H1 (cell line): ENCODE results near the gene COQ5. TPM values are rescaled to one million over a fixed set of nuclear protein-coding genes. Genes with fewer than 3 reads are reported as not detected.

ENCODE experiments used
- CTCF ChIA-PET: fragments of 300-600 bp; sonication (Branson Sonifier 250); formaldehyde crosslinking; loops from one replicate; lab custom pipeline; 2021; ENCODE audit not compliant: partially characterized antibody; lab: Charles Lee
- POLR2A ChIA-PET: fragments of 300-600 bp; sonication (Branson Sonifier 250); formaldehyde crosslinking; loops from one replicate; lab custom pipeline; 2021; ENCODE audit warnings: inconsistent platforms; ENCODE audit not compliant: partially characterized antibody; lab: Charles Lee
- DNase-seq, 2 experiments: peaks; one replicate each; pipeline versions ENCODE4 v3.0.0 to v3.0.0-alpha.2; 2010 to 2022; ENCODE audit warnings: low spot score in 2 of 2, low read depth in 1 of 2, mixed read lengths in 1 of 2
- FAIRE-seq: peaks from 2 replicates; lab custom pipeline; 2011; peaks lifted over from hg19 to GRCh38; lab: Jason Lieb, UNC
- H2AFZ ChIP-seq: 2 replicates; pipeline ENCODE4 v1.8.1; 2012; ENCODE audit warnings: low read length, inconsistent platforms
- H2AK5ac ChIP-seq: 2 replicates; pipeline ENCODE4 v1.6.1; 2013; ENCODE audit warnings: low read depth, low read length
- H2BK120ac ChIP-seq: replicated peaks from 2 replicates; pipeline ENCODE3; 2013; ENCODE audit warnings: low read depth, low read length, inconsistent platforms
- H2BK12ac ChIP-seq: 2 replicates; pipeline ENCODE4 v1.6.1; 2013; ENCODE audit warnings: low read depth, low read length
- H2BK15ac ChIP-seq: 2 replicates; pipeline ENCODE4 v1.6.1; 2013; ENCODE audit warnings: low read length
- H2BK20ac ChIP-seq: 2 replicates; pipeline ENCODE4 v1.6.1; 2013; ENCODE audit warnings: low read length
- H2BK5ac ChIP-seq: 2 replicates; pipeline ENCODE4 v1.6.1; 2013; ENCODE audit warnings: low read depth, low read length
- H3K14ac ChIP-seq: 2 replicates; pipeline ENCODE4 v1.6.1; 2013; ENCODE audit warnings: inconsistent platforms; ENCODE audit not compliant: insufficient read length
- H3K18ac ChIP-seq: 2 replicates; pipeline ENCODE4 v1.6.1; 2013; ENCODE audit warnings: low read length; ENCODE audit errors: extremely low read depth
- H3K23ac ChIP-seq: 2 replicates; pipeline ENCODE4 v1.6.1; 2013; ENCODE audit warnings: inconsistent platforms; ENCODE audit not compliant: insufficient read length
- H3K23me2 ChIP-seq: 2 replicates; pipeline ENCODE4 v1.6.1; 2013; ENCODE audit warnings: low read depth, low read length
- H3K27ac ChIP-seq: 2 replicates; pipeline ENCODE4 v1.6.1; 2011; ENCODE audit warnings: low read depth, low read length, inconsistent platforms
- H3K27me3 ChIP-seq, 4 experiments: replicated peaks in 1 of 4; 1 replicate in 1 of 4; 2 replicates in 3 of 4; pipeline versions ENCODE4 v1.6.1 to v1.8.1; 2011 to 2013; ENCODE audit warnings: low read length in 3 of 4, mild to moderate bottlenecking in 3 of 4, inconsistent platforms in 2 of 4, mixed read lengths in 2 of 4, moderate library complexity in 1 of 4; ENCODE audit not compliant: control insufficient read depth in 3 of 4, insufficient read depth in 3 of 4; ENCODE audit errors: extremely low read depth in 1 of 4
- H3K36me3 ChIP-seq, 4 experiments: 2 replicates each; pipeline versions ENCODE4 v1.6.1 to v1.8.1; 2011 to 2013; ENCODE audit warnings: mild to moderate bottlenecking in 4 of 4, low read length in 3 of 4, moderate library complexity in 2 of 4, control low read depth in 1 of 4, inconsistent platforms in 1 of 4; ENCODE audit not compliant: insufficient read depth in 4 of 4, control insufficient read depth in 2 of 4
- H3K4ac ChIP-seq: replicated peaks from 2 replicates; pipeline ENCODE3; 2013; ENCODE audit warnings: low read length, low read depth, mixed read lengths, inconsistent platforms; ENCODE audit not compliant: insufficient read length
- H3K4me1 ChIP-seq, 4 experiments: replicated peaks in 1 of 4; 1 replicate in 1 of 4; 2 replicates in 3 of 4; pipeline versions ENCODE4 v1.6.1 to v1.8.1; 2011 to 2013; ENCODE audit warnings: low read length in 3 of 4, inconsistent platforms in 2 of 4, mixed read lengths in 1 of 4; ENCODE audit not compliant: insufficient read depth in 4 of 4, control insufficient read depth in 3 of 4
- H3K4me2 ChIP-seq, 2 experiments: 2 replicates each; pipeline versions ENCODE4 v1.6.1 to v1.8.1; 2011 to 2013; ENCODE audit warnings: low read depth in 2 of 2, low read length in 2 of 2, control low read depth in 1 of 2, inconsistent platforms in 1 of 2, mild to moderate bottlenecking in 1 of 2; ENCODE audit not compliant: insufficient read depth in 1 of 2
- H3K4me3 ChIP-seq, 4 experiments: fragments of 200-600, 300-600 bp in 1 of 4; sonication (generic), shearing (Covaris generic), sonication (Bioruptor Twin) in 1 of 4; 2 replicates each; pipeline versions ENCODE4 v1.5.1 to v1.8.1; 2011 to 2016; ENCODE audit warnings: low read length in 4 of 4, low read depth in 3 of 4, control low read depth in 2 of 4, inconsistent platforms in 2 of 4, mild to moderate bottlenecking in 2 of 4, mixed read lengths in 1 of 4, moderate library complexity in 1 of 4; ENCODE audit not compliant: insufficient read depth in 2 of 4; ENCODE audit errors: extremely low read depth in 1 of 4
- H3K56ac ChIP-seq: replicated peaks from 2 replicates; pipeline ENCODE3; 2013; ENCODE audit warnings: low read depth, mild to moderate bottlenecking, mixed read lengths, low read length, inconsistent platforms; ENCODE audit not compliant: insufficient read length
- H3K79me1 ChIP-seq: 2 replicates; pipeline ENCODE4 v1.6.1; 2013; ENCODE audit warnings: low read depth, low read length, control low read depth
- H3K79me2 ChIP-seq, 2 experiments: 2 replicates each; pipeline versions ENCODE4 v1.6.1 to v1.8.1; 2012 to 2013; ENCODE audit warnings: low read length in 2 of 2, mild to moderate bottlenecking in 2 of 2, inconsistent platforms in 1 of 2; ENCODE audit not compliant: insufficient read depth in 2 of 2, control insufficient read depth in 1 of 2
- H3K9ac ChIP-seq, 4 experiments: replicated peaks in 1 of 4; 1 replicate in 1 of 4; 2 replicates in 3 of 4; pipeline versions ENCODE4 v1.6.1 to v1.8.1; 2011 to 2013; ENCODE audit warnings: low read depth in 3 of 4, low read length in 3 of 4, control low read depth in 2 of 4, mild to moderate bottlenecking in 2 of 4, moderate library complexity in 2 of 4, inconsistent platforms in 1 of 4; ENCODE audit errors: extremely low read depth in 1 of 4
- H3K9me3 ChIP-seq, 2 experiments: 2 replicates each; pipeline versions ENCODE4 v1.6.1 to v1.8.1; 2012 to 2013; ENCODE audit warnings: mild to moderate bottlenecking in 2 of 2, moderate library complexity in 2 of 2, control low read depth in 1 of 2, inconsistent platforms in 1 of 2, low read depth in 1 of 2, low read length in 1 of 2, mixed read lengths in 1 of 2; ENCODE audit not compliant: insufficient read depth in 2 of 2
- H4K20me1 ChIP-seq, 2 experiments: replicated peaks in 1 of 2; 2 replicates each; pipeline versions ENCODE3 to v1.8.1; 2011 to 2013; ENCODE audit warnings: inconsistent platforms in 2 of 2, low read length in 2 of 2, mild to moderate bottlenecking in 1 of 2; ENCODE audit not compliant: insufficient read depth in 2 of 2, control insufficient read depth in 1 of 2
- H4K5ac ChIP-seq: 2 replicates; pipeline ENCODE4 v1.6.1; 2013; ENCODE audit warnings: low read length, low read depth, mixed read lengths, inconsistent platforms; ENCODE audit not compliant: insufficient read length
- H4K8ac ChIP-seq: 2 replicates; pipeline ENCODE4 v1.8.0; 2013; ENCODE audit warnings: mild to moderate bottlenecking, moderate library complexity, low read length, inconsistent platforms; ENCODE audit not compliant: insufficient read depth; ENCODE audit errors: extremely low read depth
- H4K91ac ChIP-seq: replicated peaks from 2 replicates; pipeline ENCODE3; 2013; ENCODE audit warnings: low read length, mixed read lengths, inconsistent platforms; ENCODE audit not compliant: insufficient read length
- BRCA1 ChIP-seq: IDR thresholded peaks from 2 replicates; pipeline ENCODE4 v1.6.1; 2012; ENCODE audit warnings: low read depth, low read length, improper control_type of control experiment
- CBX8 ChIP-seq: fragments of 300-800, 300-1000 bp; sonication (generic); IDR thresholded peaks from 2 replicates; pipeline ENCODE4 v1.7.1; 2016; ENCODE audit warnings: low read depth, low read length, borderline replicate concordance
- CTCF ChIP-seq, 3 experiments: IDR thresholded peaks; 1 replicate in 2 of 3; 2 replicates in 1 of 3; pipeline versions ENCODE4 v1.5.1 to v1.6.1; 2011; ENCODE audit warnings: low read length in 3 of 3, mild to moderate bottlenecking in 3 of 3, inconsistent platforms in 2 of 3, low read depth in 1 of 3, moderate library complexity in 1 of 3; ENCODE audit not compliant: insufficient read depth in 1 of 3; ENCODE audit errors: control extremely low read depth in 1 of 3
- EGR1 ChIP-seq: IDR thresholded peaks from 2 replicates; pipeline ENCODE4 v1.6.1; 2011; ENCODE audit warnings: low read depth, low read length, borderline replicate concordance
- GTF2F1 ChIP-seq: IDR thresholded peaks from 2 replicates; pipeline ENCODE4 v1.6.1; 2012; ENCODE audit warnings: low read depth, low read length, improper control_type of control experiment, borderline replicate concordance
- MAFK ChIP-seq: IDR thresholded peaks from 2 replicates; pipeline ENCODE4 v1.6.1; 2012; ENCODE audit warnings: low read depth, mild to moderate bottlenecking, improper control_type of control experiment, low read length
- RXRA ChIP-seq: IDR thresholded peaks from 2 replicates; pipeline ENCODE4 v1.6.1; 2011; ENCODE audit warnings: low read depth, mild to moderate bottlenecking, low read length, moderate library complexity; ENCODE audit not compliant: insufficient read depth
- SP1 ChIP-seq: IDR thresholded peaks from 2 replicates; pipeline ENCODE4 v1.6.1; 2011; ENCODE audit warnings: low read depth, low read length
- TAF7 ChIP-seq: optimal IDR thresholded peaks from 2 replicates; pipeline ENCODE3; 2011; ENCODE audit warnings: low read depth, mild to moderate bottlenecking, inconsistent platforms, low read length, moderate library complexity, borderline replicate concordance
- WGBS, 2 experiments: shearing (Covaris generic) in 1 of 2; methylation state at CpG; one replicate each; pipeline versions ENCODE4 v1.1.6 to v1.1.7; 2013 to 2015; ENCODE audit warnings: low lambda C conversion rate in 2 of 2, mixed read lengths in 2 of 2, inconsistent platforms in 1 of 2, low coverage in 1 of 2, missing lambda C conversion rate in 1 of 2; ENCODE audit not compliant: insufficient replicate concordance in 2 of 2, insufficient coverage in 1 of 2, insufficient read length in 1 of 2; ENCODE audit errors: extremely low coverage in 1 of 2, missing lambda C conversion rate in 1 of 2; 5-methylcytosine and 5-hydroxymethylcytosine counted together
- polyA plus RNA-seq, 7 experiments: library from polyadenylated mRNA; depleted of rRNA in 3 of 7; stranded (reverse) in 5 of 7; unstranded in 2 of 7; fragments of >200 nt in 5 of 7; fragments of 200-250 nt in 2 of 7; gene quantifications; 1 replicate in 5 of 7; 2 replicates in 1 of 7; 4 replicates in 1 of 7; pipeline versions ENCODE4 v1.2.1 to v1.2.3, GENCODE V29; 2011 to 2013; ENCODE audit warnings: missing spikeins in 2 of 7, mixed read lengths in 2 of 7
- total RNA-seq: library from RNA; stranded (reverse); fragmentation: NEBNext Ultra II Directional; extraction: Animal tissue kit (Norgen Biotek cat#: 25700); gene quantifications from 2 replicates; pipeline ENCODE4 v1.2.1, GENCODE V29; 2021

COQ5 gene
- total and polyA plus RNA-seq, 2 of the 8 experiments (the other 6 are each of a cell fraction or from before 2014, with no cell fraction given), result 35.1 to 35.8 TPM

GRCh38 chr12:120467439-120467838 lies 61.5 kb downstream of the COQ5 start:
- Histone ChIP-seq H2BK12ac (no peak overlapping the region), H4K5ac (no peak overlapping the region), H3K36me3 (peaks cover 28 to 40% (median 32%) of the 10 kb centered on the region in 4 experiments), H3K14ac (no peak overlapping the region), H4K8ac (no peak overlapping the region), H3K27me3 (no peaks in the 10 kb centered on the region), H3K4me1 (peaks cover 0 to 5% (median 0%) of the 10 kb centered on the region in 4 experiments; a peak in 2 of 7 replicates), H3K9me3 (no peaks in the 10 kb centered on the region), H3K27ac (no peak overlapping the region), H3K79me1 (peaks cover 3% of the 10 kb centered on the region), H2BK20ac (no peak overlapping the region), H2BK5ac (no peak overlapping the region), H2BK120ac (no peak overlapping the region), H2BK15ac (no peak overlapping the region), H3K4me2 (peak overlapping the region in 1 of 2 experiments; percentile 78; a peak in 2 of 4 replicates), H3K23ac (no peak overlapping the region), H2AK5ac (no peak overlapping the region), H3K56ac (no peak overlapping the region), H3K79me2 (peaks cover 0 to 49% of the 10 kb centered on the region in 2 experiments; a peak in 3 of 4 replicates), H3K9ac (no peak overlapping the region), H4K91ac (no peak overlapping the region), H3K18ac (no peak overlapping the region), H4K20me1 (peaks cover 12 to 18% of the 10 kb centered on the region in 2 experiments), H2AFZ (no peak overlapping the region), H3K4me3 (no peak overlapping the region), H3K4ac (no peak overlapping the region), H3K23me2 (peaks cover 5% of the 10 kb centered on the region)
- POLR2A ChIA-PET, result interaction anchor here (0.6 to 18.7 kb wide), 19 partner anchors 9 to 266 kb away, joined by 3 to 365 read pairs (median 4); partner anchors contain the start of genes COX6A1, DYNLL1, GATC and PLA2G1B
- DNase-seq (no peak), FAIRE-seq (no peak)
- CTCF ChIA-PET, result interaction anchor here (0.8 to 9.3 kb wide), 19 partner anchors 8 to 231 kb away, joined by 3 to 152 read pairs (median 8); partner anchors contain the start of genes COX6A1, DYNLL1 and PLA2G1B
- TF ChIP-seq BRCA1 (no peak), RXRA (no peak), MAFK (no peak), CTCF (IDR thresholded peaks at IDR 0.05; ENCODE audit: control extremely low read depth in 1 of 3, insufficient read depth in 1 of 3, low read depth in 1 of 3, low read length in 3 of 3) (no peak), SP1 (no peak), EGR1 (no peak), GTF2F1 (no peak), CBX8 (no peak), TAF7 (no peak)
- 96% methylated on average over 6 of the region's 6 CpGs; no CpG with 5 or more reads in 1 of the 2 experiments for WGBS, 2 experiments
